Occipital lobe (tissue), 2 donors: ENCODE measurements around the gene RNF168. TPM values are rescaled to one million over a fixed set of nuclear protein-coding genes. Genes with fewer than 3 reads are reported as not detected.
"Not testable (repeated sequence)": the region's sequence is repeated elsewhere in the genome, so short reads cannot be mapped to it uniquely, and the experiment has no call there.

Experiments
- DNase-seq: peaks from one replicate; lab custom pipeline; 2025; lab: John Stamatoyannopoulos, UW
- total RNA-seq: library from RNA; depleted of rRNA; stranded (reverse); fragments of >200 nt; gene quantifications from one replicate; pipeline ENCODE4 v1.2.3, GENCODE V29; 2014

Gene RNF168
- 25.9 TPM for total RNA-seq

- DNase-seq, result peak; percentile 92
These were observed at the start of gene RNF168 for GRCh38 chr3:196503196-196504076. Gene RNF168 (minus strand): TSS chr3:196503768. CDS start chr3:196503173, 595 bp downstream.

- no peak for DNase-seq
These were observed 48.7 kb upstream of the RNF168 start for GRCh38 chr3:196552253-196552652.

GRCh38 chr3:196550172-196550571 is 46.6 kb upstream of the RNF168 start:
- not testable (repeated sequence) for DNase-seq

- DNase-seq, result not testable (repeated sequence)
These were observed 45.7 kb upstream of the RNF168 start for GRCh38 chr3:196549312-196549711.

- no peak for DNase-seq
These were observed 43.5 kb upstream of the RNF168 start for GRCh38 chr3:196547067-196547466.

- no peak for DNase-seq
These were observed 43.0 kb upstream of the RNF168 start for GRCh38 chr3:196546537-196546936.

- DNase-seq, result no peak
These were observed 41.0 kb upstream of the RNF168 start for GRCh38 chr3:196544491-196544992.

GRCh38 chr3:196541684-196542445 is 38.3 kb upstream of the RNF168 start:
- no peak for DNase-seq

- DNase-seq, result no peak
These were observed 33.9 kb upstream of the RNF168 start for GRCh38 chr3:196537319-196537984.

GRCh38 chr3:196533260-196533681 is 29.7 kb upstream of the RNF168 start:
- DNase-seq, result no peak

GRCh38 chr3:196531418-196531817 is 27.9 kb upstream of the RNF168 start:
- DNase-seq, result no peak

- peak; percentile 35 for DNase-seq
These were observed 25.2 kb upstream of the RNF168 start for GRCh38 chr3:196528639-196529233.

- DNase-seq, result no peak
These were observed 21.6 kb upstream of the RNF168 start for GRCh38 chr3:196525141-196525540.

GRCh38 chr3:196524527-196524926 is 21.0 kb upstream of the RNF168 start:
- no peak for DNase-seq

- DNase-seq, result no peak
These were observed 20.3 kb upstream of the RNF168 start for GRCh38 chr3:196523841-196524240.

GRCh38 chr3:196521291-196521690 is 17.7 kb upstream of the RNF168 start:
- not testable (repeated sequence) for DNase-seq

- no peak for DNase-seq
These were observed 16.1 kb upstream of the RNF168 start for GRCh38 chr3:196519718-196520082.

- DNase-seq, result no peak
These were observed 15.6 kb upstream of the RNF168 start for GRCh38 chr3:196518966-196519717.

GRCh38 chr3:196517919-196518318 is 14.4 kb upstream of the RNF168 start:
- no peak for DNase-seq

GRCh38 chr3:196517162-196517800 is 13.7 kb upstream of the RNF168 start:
- DNase-seq, result no peak
